Fibroblast of the aortic adventitia (primary cell): ENCODE data around the gene ZBTB2. TPM values are rescaled to one million over a fixed set of nuclear protein-coding genes. Genes with fewer than 3 reads are reported as not detected.

Experiments
- DNase-seq: peaks from one replicate; pipeline ENCODE4 v3.0.0-alpha.2; 2010; ENCODE audit warnings: low read depth
- H3K4me3 ChIP-seq: 2 replicates; pipeline ENCODE4 v1.5.1; 2011; ENCODE audit warnings: low read depth, mild to moderate bottlenecking, control low read depth, low read length, moderate library complexity
- CTCF ChIP-seq: IDR thresholded peaks from 2 replicates; pipeline ENCODE4 v1.5.1; 2011; ENCODE audit warnings: mild to moderate bottlenecking, low read length, control low read depth, inconsistent platforms; ENCODE audit not compliant: insufficient read depth
- total RNA-seq: library from RNA; depleted of rRNA; stranded (reverse); fragments of >200 nt; gene quantifications from 2 replicates; pipeline ENCODE4 v1.2.3, GENCODE V29; 2012; ENCODE audit warnings: low replicate concordance

ZBTB2 gene, protein sequence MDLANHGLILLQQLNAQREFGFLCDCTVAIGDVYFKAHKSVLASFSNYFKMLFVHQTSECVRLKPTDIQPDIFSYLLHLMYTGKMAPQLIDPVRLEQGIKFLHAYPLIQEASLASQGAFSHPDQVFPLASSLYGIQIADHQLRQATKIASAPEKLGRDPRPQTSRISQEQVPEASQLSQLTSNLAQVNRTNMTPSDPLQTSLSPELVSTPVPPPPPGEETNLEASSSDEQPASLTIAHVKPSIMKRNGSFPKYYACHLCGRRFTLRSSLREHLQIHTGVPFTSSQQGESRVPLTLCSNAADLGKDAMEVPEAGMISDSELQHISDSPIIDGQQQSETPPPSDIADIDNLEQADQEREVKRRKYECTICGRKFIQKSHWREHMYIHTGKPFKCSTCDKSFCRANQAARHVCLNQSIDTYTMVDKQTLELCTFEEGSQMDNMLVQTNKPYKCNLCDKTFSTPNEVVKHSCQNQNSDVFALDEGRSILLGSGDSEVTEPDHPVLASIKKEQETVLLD
- total RNA-seq: 1.4 and 14.0 TPM in 2 replicates

DNA sequence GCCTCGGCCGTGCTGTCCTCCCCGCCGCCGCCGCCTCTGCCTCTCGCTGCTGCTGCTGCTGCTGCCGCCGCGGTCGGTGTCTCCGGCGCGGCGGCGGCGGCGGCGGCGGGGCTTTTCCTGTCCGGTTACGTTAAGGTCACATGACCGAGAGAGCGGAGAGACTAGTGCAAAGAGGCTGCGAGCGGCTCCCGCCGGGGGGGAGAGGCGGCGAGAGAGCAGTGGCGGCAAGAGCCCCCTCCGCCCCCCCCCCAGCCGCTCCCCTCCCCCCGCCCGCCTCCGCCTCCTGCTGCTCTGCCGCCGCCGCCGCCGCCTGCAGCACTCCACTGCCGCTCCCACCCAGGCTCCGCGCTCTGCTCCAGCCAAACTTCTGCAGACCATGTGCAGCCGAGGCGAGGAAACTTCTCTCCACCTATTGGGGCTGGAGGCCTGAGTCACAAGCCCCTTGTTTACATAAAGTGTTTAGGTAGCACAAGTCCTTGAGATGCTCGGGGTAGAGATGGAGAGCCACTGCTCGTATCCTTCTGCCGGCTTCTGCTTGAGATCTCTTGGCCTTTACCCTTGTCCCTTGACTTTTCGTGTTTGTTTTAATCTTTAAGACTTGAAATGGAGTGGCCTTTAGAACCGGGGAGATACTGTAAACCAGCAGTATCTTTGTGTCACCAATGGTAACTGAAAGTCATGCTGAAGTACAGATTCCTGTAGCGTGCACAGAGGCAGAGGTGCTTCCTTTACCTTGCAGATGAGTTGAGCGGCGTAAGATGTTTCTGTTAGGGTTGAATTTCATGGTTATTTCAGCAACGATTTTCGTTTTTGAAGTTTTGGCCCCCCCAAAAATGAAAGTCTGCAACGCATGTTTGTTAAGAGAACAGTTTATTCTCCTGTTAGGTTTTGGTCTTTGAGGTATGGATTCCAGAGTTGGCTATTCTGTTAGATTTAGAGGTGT, at the start of gene ZBTB2:
TSS of gene ZBTB2 (minus strand) at position 89 of the 943 bp plus-strand sequence. CDS start 17,922 bp downstream, outside the sequence.
- peak within 1 kb of the TSS; percentile 81 for H3K4me3 ChIP-seq
- no peak for TF ChIP-seq CTCF
- DNase-seq: peak; percentile 67

- TF ChIP-seq CTCF: peak; percentile 64
- DNase-seq: peak; percentile 79
- no peak overlapping the region for H3K4me3 ChIP-seq
These were observed 49.6 kb upstream of the ZBTB2 start for GRCh38 chr6:151440930-151441329.

- H3K4me3 ChIP-seq: no peak overlapping the region
- TF ChIP-seq CTCF: no peak
- DNase-seq: no peak
These were observed 49.1 kb upstream of the ZBTB2 start for GRCh38 chr6:151440498-151440897.

DNA sequence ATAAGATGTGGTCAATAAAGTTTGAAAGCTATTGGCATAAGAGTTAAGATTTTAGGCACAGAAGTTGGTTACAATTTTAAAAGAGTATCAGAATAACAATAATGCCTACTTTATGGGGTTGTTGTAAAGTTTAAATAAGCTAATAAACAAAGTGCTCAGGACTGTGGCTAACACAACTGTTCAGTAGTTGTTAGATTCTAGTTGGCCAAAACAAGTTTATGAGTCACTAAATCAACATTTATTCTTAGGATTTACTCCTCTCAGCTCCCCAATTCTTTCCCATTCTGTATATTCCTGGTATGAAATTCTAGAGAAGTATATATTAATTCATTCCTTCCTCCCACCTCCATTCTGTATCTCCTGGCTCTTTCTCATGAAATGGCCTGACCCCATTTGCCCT, 46.0 kb upstream of the ZBTB2 start:
- no peak overlapping the region for H3K4me3 ChIP-seq
- TF ChIP-seq CTCF: no peak
- DNase-seq: peak; percentile 49

DNA sequence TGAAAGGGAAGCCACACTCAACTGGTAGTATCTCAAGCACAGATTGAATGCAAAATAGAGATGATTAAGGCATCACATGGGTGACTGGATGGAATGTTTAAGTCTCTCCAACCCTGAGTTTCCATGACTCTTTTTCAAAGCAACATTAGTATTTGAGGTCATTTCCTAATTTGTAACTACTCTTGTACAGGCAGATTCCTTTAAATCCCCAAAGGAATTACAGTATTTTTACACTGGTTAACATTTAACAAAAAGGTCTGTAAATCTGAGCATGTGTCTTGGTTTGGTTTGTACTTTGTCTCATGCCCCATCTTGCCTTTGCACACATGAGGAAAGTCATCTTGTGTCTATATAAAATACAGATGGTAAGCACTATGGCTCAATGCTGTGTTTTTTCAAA, 45.4 kb upstream of the ZBTB2 start:
- H3K4me3 ChIP-seq: no peak overlapping the region
- TF ChIP-seq CTCF: no peak
- DNase-seq: peak; percentile 89

- no peak for TF ChIP-seq CTCF
- no peak overlapping the region for H3K4me3 ChIP-seq
- DNase-seq: no peak
These were observed 44.9 kb upstream of the ZBTB2 start for GRCh38 chr6:151436300-151436699.
